ENCODE results near the gene EXOC6B.

The EXOC6B gene

DNA sequence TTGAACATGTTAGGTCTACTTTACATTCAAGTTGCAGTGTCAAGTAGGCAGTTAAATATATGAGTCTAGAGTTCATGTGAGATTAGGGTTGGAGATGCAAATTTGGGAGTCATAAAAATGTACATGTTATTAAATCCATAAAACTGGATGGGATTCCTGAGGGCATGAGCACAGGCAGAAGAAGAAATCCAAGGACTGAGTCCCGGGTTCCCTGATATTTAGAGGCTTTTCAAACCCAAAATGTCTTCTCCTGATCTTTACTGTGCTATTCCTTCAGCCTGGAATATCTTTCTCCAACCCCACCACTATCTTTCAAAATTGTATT lies 23.3 kb upstream of the EXOC6B start:
- no peak for ATAC-seq
- TF ChIP-seq ZNF565 (CRISPR knock-in tag; conservative IDR thresholded peaks at IDR 0.05; ENCODE audit: low read depth) (no peak), PPARA (CRISPR knock-in tag; IDR thresholded peaks at IDR 0.05; ENCODE audit: borderline replicate concordance) (no peak), CSDC2 (CRISPR knock-in tag; IDR thresholded peaks at IDR 0.05) (no peak), TCF4 (CRISPR knock-in tag; IDR thresholded peaks at IDR 0.05; ENCODE audit: borderline replicate concordance) (no peak), ESRRG (CRISPR knock-in tag; IDR thresholded peaks at IDR 0.05) (no peak), SNAI2 (CRISPR knock-in tag; IDR thresholded peaks at IDR 0.05) (no peak)
- TF ChIP-seq, protein P1, sequence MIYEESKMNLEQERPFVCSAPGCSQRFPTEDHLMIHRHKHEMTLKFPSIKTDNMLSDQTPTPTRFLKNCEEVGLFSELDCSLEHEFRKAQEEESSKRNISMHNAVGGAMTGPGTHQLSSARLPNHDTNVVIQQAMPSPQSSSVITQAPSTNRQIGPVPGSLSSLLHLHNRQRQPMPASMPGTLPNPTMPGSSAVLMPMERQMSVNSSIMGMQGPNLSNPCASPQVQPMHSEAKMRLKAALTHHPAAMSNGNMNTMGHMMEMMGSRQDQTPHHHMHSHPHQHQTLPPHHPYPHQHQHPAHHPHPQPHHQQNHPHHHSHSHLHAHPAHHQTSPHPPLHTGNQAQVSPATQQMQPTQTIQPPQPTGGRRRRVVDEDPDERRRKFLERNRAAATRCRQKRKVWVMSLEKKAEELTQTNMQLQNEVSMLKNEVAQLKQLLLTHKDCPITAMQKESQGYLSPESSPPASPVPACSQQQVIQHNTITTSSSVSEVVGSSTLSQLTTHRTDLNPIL (CRISPR knock-in tag; IDR thresholded peaks at IDR 0.05; ENCODE audit: low read depth) = no peak
- TF ChIP-seq, protein P2, sequence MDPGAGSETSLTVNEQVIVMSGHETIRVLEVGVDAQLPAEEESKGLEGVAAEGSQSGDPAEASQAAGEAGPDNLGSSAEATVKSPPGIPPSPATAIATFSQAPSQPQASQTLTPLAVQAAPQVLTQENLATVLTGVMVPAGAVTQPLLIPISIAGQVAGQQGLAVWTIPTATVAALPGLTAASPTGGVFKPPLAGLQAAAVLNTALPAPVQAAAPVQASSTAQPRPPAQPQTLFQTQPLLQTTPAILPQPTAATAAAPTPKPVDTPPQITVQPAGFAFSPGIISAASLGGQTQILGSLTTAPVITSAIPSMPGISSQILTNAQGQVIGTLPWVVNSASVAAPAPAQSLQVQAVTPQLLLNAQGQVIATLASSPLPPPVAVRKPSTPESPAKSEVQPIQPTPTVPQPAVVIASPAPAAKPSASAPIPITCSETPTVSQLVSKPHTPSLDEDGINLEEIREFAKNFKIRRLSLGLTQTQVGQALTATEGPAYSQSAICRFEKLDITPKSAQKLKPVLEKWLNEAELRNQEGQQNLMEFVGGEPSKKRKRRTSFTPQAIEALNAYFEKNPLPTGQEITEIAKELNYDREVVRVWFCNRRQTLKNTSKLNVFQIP (CRISPR knock-in tag; IDR thresholded peaks at IDR 0.05; ENCODE audit: borderline replicate concordance, low read depth) = no peak

DNA sequence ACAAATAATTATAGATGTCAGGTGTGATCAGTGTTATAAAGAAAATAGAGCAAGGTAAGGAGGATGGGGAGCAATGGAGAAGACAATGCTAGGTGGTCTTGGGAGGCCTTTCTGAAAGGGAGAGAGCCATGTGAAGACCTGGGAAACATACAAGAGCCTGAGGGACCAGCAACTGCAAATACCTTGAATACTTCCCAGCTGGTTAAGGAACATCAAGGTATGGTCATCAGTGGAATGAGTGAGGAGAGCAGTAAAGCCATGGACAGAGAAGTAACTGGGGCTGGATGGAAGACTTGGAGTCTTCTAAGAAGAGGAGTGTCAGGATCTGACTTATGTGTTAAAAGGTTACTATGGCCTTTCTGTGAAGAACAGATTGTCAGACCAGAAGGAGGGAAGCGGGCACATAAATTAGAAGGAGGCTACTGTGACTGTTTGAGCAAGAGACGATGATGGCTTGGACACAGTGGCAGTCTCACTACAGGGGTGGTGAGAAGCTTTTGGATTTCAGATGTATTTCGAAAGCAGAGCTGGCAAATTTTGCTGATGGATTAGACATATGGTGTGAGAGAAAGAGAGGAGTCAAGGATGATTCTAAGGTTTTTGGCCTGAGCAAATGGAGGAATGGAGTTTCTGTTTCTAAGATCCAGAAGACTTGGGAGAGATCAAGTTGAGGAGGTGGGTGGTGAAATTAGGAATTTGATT lies 22.8 kb upstream of the EXOC6B start:
- no peak for ATAC-seq
- TF ChIP-seq OSR1 (CRISPR knock-in tag; IDR thresholded peaks at IDR 0.05) (no peak), ESRRG (CRISPR knock-in tag; IDR thresholded peaks at IDR 0.05) (no peak), TOX (CRISPR knock-in tag; IDR thresholded peaks at IDR 0.05; ENCODE audit: borderline replicate concordance) (no peak), TSHZ2 (CRISPR knock-in tag; IDR thresholded peaks at IDR 0.05) (no peak), ARNTL (CRISPR knock-in tag; IDR thresholded peaks at IDR 0.05; ENCODE audit: borderline replicate concordance, low read depth) (no peak), SNAI2 (CRISPR knock-in tag; IDR thresholded peaks at IDR 0.05) (no peak), ZNF8 (CRISPR knock-in tag; IDR thresholded peaks at IDR 0.05) (no peak), RARB (CRISPR knock-in tag; IDR thresholded peaks at IDR 0.05) (no peak), ZNF565 (CRISPR knock-in tag; conservative IDR thresholded peaks at IDR 0.05; ENCODE audit: low read depth) (no peak), ZFP3 (CRISPR knock-in tag; IDR thresholded peaks at IDR 0.05) (no peak), GLIS3 (CRISPR knock-in tag; IDR thresholded peaks at IDR 0.05) (no peak), ZFP30 (CRISPR knock-in tag; IDR thresholded peaks at IDR 0.05) (no peak), TCF4 (CRISPR knock-in tag; IDR thresholded peaks at IDR 0.05; ENCODE audit: borderline replicate concordance) (no peak), BACH2 (CRISPR knock-in tag; IDR thresholded peaks at IDR 0.05; ENCODE audit: borderline replicate concordance) (no peak), ZNF70 (CRISPR knock-in tag; IDR thresholded peaks at IDR 0.05) (no peak)
- TF ChIP-seq, protein P2 (CRISPR knock-in tag; IDR thresholded peaks at IDR 0.05; ENCODE audit: borderline replicate concordance, low read depth) = no peak
- TF ChIP-seq, protein P3, sequence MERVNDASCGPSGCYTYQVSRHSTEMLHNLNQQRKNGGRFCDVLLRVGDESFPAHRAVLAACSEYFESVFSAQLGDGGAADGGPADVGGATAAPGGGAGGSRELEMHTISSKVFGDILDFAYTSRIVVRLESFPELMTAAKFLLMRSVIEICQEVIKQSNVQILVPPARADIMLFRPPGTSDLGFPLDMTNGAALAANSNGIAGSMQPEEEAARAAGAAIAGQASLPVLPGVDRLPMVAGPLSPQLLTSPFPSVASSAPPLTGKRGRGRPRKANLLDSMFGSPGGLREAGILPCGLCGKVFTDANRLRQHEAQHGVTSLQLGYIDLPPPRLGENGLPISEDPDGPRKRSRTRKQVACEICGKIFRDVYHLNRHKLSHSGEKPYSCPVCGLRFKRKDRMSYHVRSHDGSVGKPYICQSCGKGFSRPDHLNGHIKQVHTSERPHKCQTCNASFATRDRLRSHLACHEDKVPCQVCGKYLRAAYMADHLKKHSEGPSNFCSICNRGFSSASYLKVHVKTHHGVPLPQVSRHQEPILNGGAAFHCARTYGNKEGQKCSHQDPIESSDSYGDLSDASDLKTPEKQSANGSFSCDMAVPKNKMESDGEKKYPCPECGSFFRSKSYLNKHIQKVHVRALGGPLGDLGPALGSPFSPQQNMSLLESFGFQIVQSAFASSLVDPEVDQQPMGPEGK (CRISPR knock-in tag; IDR thresholded peaks at IDR 0.05; ENCODE audit: borderline replicate concordance) = no peak

Measured in SK-N-SH treated with all-trans-retinoic acid at 6 μM for 48 hours (cell line).